T-helper 1 cell (primary cell): ENCODE data around the gene CFC1.
"Not testable (repeated sequence)": the region's sequence is repeated elsewhere in the genome, so short reads cannot be mapped to it uniquely, and the experiment has no call there.

ENCODE experiments used
- DNase-seq, 5 donors: peaks; one replicate each; pipeline ENCODE4 v3.0.0-alpha.2; 2012 to 2020

Gene CFC1

DNA sequence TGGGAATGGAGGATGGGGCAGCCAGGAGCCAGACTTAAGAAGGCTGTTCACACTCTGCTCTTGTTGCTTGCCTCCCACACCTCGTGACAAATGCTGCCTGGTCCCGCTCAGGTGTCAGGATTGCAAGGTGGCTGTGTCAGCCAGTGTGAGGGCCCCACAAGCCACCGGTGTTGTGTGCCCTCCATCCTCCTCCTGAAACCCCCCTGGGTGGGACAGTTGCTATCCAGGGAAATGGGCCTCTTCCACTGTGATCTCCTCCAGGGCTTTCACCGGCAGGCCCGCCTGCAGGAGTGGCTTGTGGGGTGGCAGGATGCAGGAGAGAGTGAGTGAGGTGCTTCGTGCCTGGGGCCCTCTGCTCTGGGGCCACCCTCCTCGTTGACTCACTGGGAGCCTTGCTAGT is 16.4 kb downstream of the CFC1 start:
- DNase-seq: not testable (repeated sequence)

DNA sequence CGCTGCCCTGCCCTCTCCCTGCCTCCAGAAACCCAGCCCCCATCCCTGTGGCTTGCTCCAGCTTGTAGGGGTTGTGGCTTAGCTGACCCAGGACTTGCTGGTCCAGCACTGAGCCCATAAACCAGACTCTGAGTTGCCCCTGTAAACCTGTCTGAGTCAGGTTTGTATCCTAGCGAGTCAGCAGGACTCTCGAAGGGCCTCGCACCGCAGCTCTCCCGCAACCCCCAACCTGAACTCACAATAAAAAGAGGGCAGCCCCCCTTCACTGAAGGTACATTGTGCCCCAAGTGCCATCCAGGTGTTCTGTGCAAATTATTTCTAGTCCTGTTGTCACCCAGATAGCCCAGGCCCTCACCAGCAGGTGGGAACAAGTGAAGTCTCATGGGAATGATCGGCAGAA is 17.9 kb downstream of the CFC1 start:
- not testable (repeated sequence) for DNase-seq

DNA sequence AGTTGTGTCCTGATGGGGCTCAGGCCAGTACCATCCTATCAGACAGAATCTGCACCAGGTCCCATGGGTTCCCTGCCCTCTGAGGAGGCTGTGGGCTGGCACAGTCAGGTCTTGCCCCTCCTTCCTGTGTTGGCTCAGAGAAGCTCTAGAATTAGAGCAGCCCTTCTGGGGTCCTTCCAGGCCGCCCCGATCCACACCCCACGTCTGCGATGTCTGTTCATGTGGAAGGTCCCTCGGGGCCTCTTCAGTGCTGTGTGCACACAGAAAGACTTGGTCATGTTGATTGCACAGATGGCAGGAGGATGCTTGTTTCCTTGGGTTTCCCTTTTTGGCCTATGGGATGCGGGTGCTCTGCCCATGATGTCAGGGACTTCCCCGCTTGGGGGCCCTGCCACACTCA is 20.3 kb downstream of the CFC1 start:
- not testable (repeated sequence) for DNase-seq

DNA sequence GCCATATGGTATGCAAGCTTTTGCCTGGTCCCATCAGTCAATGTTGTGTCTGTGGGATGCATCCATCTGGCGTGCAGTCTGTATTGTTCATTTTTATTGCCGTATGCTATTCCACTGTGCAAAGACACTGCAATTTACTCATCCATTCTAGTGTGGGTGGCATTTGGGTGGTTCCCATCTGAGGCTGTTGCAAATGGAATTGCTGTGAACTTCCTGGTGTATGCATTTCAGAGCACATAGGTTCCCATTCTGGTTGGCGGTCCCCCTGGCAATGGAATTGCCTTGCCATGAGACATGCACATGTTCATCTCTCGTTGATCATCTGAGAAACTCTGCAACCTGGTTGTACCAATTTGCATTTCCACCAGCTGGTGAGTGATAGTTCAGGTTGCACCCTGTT is 21.8 kb downstream of the CFC1 start:
- not testable (repeated sequence) for DNase-seq

DNA sequence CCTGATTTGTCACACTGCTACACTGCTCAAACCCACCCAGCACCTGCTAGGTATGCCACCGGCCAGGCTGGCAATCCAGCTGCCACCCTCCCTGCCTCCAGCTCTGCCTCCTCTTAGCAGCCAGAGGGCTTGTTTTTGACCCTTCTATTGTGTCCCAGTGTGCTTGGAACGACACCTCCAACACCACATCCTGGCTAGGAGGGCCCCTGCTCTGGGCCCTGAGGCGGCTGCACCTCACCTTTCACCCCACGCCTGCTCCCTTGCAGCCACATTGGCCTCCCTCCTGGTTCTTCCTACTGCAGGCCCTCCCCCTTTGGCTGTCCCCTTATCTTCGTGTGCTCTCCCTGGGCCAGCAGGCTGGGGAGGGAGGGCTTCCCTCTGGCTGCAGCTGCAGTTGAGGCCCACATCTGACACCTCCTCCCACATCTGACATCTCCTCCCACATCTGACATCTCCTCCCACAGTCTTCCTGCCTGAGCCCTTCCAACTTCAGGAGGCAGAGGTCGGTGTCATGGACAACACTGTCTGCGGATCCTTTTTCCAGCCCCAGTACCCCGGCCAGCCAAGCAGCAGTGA is 23.1 kb downstream of the CFC1 start:
- DNase-seq: not testable (repeated sequence)

DNA sequence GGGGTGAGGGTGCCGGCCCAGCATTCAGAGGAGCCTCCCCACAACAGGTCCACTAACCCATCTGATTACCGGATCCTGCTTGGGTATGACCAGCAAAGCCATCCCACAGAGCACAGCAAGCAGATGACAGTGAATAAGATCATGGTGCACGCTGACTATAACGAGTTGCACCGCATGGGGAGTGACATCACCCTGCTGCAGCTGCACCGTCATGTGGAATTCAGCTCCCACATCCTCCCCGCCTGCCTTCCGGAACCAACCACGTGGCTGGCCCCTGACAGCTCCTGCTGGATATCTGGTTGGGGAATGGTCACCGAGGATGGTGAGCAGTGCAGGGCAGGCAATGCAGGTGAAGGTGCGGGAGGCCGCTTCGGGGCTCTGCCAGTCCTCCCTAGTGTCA is 25.1 kb downstream of the CFC1 start:
- DNase-seq: not testable (repeated sequence)

DNA sequence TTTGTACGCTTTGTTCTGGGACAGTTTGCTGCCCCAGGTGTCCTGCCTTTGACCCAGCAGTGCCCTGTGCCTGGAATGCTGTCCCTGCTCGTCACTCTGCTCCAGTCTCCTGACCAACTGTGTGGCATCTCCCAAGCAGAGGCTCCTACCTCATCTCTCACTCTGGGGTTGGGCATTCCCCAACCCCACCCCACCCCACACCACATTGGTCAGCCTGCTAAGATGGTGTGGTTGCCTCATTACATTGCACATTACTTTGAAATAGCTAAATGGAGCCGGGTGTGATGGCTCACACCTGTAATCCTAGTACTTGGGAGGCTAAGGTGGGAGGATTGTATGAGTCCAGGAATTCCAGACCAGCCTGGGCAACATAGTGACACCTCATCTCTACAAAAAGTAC is 27.4 kb downstream of the CFC1 start:
- DNase-seq: not testable (repeated sequence)

DNA sequence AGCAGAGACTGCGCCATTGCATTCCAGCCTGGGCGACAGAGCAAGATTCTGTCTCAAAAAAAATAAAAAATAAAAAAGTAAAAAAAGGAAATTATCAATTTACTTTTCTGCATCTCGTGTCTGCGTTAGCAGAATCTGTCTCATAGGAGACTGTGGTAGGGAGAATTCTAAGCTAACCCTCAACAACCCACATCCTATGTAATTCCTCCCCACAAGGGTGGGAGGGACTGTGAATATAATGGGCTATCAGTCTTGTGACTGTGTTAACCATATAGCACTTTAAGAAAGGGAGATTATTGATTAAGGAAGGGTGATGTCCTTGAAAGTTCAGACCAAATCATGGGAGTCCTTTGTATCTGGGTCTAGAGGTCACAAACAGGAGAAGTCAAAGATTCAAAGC is 33.2 kb downstream of the CFC1 start:
- DNase-seq: not testable (repeated sequence)

DNA sequence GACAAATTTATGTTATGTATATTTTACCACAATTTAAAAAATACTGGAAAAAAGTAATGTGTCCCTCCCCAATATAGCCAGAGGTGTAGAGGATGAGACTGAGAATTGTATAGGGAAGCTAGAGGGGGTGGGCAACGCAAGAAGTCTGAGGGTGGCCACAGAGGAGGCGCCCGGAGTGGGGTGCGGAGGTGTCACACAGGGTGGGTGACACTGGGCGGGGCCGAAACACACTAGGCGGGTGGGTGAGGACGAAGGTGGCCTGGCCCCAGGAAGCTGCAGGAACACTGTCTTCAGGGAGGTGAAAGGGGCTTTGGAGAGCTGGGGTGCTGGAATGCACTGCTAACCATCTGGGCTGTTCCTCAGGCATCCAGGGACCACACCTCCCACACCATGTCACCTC is 42.9 kb downstream of the CFC1 start:
- not testable (repeated sequence) for DNase-seq

DNA sequence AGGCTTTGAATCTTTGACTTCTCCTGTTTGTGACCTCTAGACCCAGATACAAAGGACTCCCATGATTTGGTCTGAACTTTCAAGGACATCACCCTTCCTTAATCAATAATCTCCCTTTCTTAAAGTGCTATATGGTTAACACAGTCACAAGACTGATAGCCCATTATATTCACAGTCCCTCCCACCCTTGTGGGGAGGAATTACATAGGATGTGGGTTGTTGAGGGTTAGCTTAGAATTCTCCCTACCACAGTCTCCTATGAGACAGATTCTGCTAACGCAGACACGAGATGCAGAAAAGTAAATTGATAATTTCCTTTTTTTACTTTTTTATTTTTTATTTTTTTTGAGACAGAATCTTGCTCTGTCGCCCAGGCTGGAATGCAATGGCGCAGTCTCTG is 45.2 kb downstream of the CFC1 start:
- DNase-seq: not testable (repeated sequence)

DNA sequence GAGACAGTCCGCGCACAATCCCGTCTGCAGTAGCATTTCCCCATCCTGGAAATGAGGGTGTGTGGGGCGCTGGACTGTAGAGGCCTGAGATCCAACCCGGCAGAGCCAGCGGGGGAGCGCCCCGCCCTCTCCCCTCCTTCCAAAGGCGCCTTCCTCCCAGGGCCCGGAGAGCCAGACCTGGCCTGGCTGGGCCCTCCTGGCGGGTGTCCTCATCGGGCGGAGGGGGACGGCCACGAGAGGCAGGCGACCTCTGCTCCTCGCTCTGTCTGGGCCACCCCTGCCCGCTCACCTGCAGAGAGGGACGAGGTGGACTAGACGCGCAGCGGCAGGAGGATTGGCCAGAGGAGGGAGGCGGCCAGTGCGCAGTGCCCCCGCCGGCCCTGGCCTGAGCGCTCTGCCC is 49.9 kb downstream of the CFC1 start:
- not testable (repeated sequence) for DNase-seq

DNA sequence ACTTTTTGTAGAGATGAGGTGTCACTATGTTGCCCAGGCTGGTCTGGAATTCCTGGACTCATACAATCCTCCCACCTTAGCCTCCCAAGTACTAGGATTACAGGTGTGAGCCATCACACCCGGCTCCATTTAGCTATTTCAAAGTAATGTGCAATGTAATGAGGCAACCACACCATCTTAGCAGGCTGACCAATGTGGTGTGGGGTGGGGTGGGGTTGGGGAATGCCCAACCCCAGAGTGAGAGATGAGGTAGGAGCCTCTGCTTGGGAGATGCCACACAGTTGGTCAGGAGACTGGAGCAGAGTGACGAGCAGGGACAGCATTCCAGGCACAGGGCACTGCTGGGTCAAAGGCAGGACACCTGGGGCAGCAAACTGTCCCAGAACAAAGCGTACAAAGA is 51.0 kb downstream of the CFC1 start:
- not testable (repeated sequence) for DNase-seq

DNA sequence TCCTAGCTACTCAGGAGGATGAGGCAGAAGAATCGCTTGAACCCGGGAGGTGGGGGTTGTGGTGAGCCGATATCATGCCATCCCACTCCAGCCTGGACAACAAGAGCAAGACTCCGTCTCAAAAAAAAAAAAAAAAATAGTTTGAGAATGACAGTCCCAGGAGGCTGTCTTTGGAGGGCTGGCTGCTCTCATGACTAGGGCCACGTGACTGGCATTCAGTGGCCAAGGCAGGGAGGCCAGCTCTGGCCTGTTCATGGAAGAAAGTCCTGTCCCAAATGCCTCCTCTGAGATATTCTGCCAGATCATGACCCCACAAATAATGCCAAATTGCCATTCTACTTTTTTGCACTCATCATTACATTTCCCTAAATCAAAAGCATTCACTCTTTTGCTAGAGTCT is 54.4 kb downstream of the CFC1 start:
- not testable (repeated sequence) for DNase-seq

DNA sequence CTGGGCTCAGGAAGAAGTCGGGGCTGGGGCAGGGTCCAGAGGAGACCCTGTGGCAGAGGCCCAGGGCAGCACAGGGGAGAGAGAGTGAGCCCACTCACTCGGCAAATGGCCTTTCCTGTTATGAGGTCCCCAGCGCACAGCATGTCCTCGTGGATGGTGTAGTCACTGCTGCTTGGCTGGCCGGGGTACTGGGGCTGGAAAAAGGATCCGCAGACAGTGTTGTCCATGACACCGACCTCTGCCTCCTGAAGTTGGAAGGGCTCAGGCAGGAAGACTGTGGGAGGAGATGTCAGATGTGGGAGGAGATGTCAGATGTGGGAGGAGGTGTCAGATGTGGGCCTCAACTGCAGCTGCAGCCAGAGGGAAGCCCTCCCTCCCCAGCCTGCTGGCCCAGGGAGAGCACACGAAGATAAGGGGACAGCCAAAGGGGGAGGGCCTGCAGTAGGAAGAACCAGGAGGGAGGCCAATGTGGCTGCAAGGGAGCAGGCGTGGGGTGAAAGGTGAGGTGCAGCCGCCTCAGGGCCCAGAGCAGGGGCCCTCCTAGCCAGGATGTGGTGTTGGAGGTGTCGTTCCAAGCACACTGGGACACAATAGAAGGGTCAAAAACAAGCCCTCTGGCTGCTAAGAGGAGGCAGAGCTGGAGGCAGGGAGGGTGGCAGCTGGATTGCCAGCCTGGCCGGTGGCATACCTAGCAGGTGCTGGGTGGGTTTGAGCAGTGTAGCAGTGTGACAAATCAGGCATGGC is 55.4 kb downstream of the CFC1 start:
- DNase-seq: not testable (repeated sequence)

DNA sequence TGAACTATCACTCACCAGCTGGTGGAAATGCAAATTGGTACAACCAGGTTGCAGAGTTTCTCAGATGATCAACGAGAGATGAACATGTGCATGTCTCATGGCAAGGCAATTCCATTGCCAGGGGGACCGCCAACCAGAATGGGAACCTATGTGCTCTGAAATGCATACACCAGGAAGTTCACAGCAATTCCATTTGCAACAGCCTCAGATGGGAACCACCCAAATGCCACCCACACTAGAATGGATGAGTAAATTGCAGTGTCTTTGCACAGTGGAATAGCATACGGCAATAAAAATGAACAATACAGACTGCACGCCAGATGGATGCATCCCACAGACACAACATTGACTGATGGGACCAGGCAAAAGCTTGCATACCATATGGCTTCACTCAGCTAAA is 56.6 kb downstream of the CFC1 start:
- DNase-seq: not testable (repeated sequence)
